SK-N-SH (cell line): ENCODE data around the gene TACC2. TPM values are rescaled to one million over a fixed set of nuclear protein-coding genes. Genes with fewer than 3 reads are reported as not detected.

Experiments
- CTCF ChIA-PET: fragments of 300-600, 350-600 bp; formaldehyde crosslinking; extraction: SDS; loops from one replicate; lab custom pipeline; 2021; lab: Yijun Ruan, JAX
- POLR2A ChIA-PET: fragments of 350-600 bp; sonication (Branson Sonifier 250); formaldehyde crosslinking; extraction: SDS; loops from one replicate; lab custom pipeline; 2020; ENCODE audit warnings: antibody characterized with exemption, inconsistent platforms; lab: Yijun Ruan, JAX
- DNase-seq: peaks from one replicate; pipeline ENCODE4 v3.0.0; 2012
- H2AFZ ChIP-seq: fragments of 200-600 bp; sonication (generic); 2 replicates; pipeline ENCODE4 v1.8.1; 2016; ENCODE audit warnings: antibody characterized with exemption, mild to moderate bottlenecking, low read depth
- H3F3A ChIP-seq: fragments of 200-600 bp; sonication (generic); replicated peaks from 2 replicates; pipeline ENCODE3; 2016; ENCODE audit warnings: antibody characterized with exemption, mild to moderate bottlenecking; ENCODE audit not compliant: insufficient read depth
- H3K27ac ChIP-seq, 2 experiments: fragments of 200-500 bp in 1 of 2; fragments of 200-600 bp in 1 of 2; sonication (Bioruptor generic) in 1 of 2; sonication (generic), shearing (Covaris generic) in 1 of 2; 2 replicates each; pipeline versions ENCODE4 v1.5.1 to v1.6.1; 2014 to 2016; ENCODE audit warnings: low read depth in 2 of 2, inconsistent platforms in 1 of 2, low read length in 1 of 2, mild to moderate bottlenecking in 1 of 2, mixed read lengths in 1 of 2
- H3K27me3 ChIP-seq: fragments of 200-600 bp; sonication (generic), shearing (Covaris generic); 2 replicates; pipeline ENCODE4 v1.6.1; 2016; ENCODE audit warnings: mixed run types; ENCODE audit not compliant: insufficient read depth
- H3K36me3 ChIP-seq, 2 experiments: fragments of 200-500 bp in 1 of 2; fragments of 200-600 bp in 1 of 2; sonication (Bioruptor generic) in 1 of 2; sonication (generic) in 1 of 2; replicated peaks in 1 of 2; 2 replicates each; pipeline versions ENCODE3 to v1.5.1; 2014 to 2016; ENCODE audit warnings: low read length in 1 of 2, mild to moderate bottlenecking in 1 of 2; ENCODE audit not compliant: insufficient read depth in 2 of 2, control insufficient read depth in 1 of 2
- H3K4me1 ChIP-seq, 2 experiments: fragments of 200-500 bp in 1 of 2; fragments of 200-600 bp in 1 of 2; sonication (Bioruptor generic) in 1 of 2; sonication (generic), shearing (Covaris generic) in 1 of 2; 2 replicates each; pipeline versions ENCODE4 v1.5.1 to v1.6.1; 2014 to 2016; ENCODE audit warnings: low read depth in 1 of 2, low read length in 1 of 2, mixed run types in 1 of 2; ENCODE audit not compliant: insufficient read depth in 2 of 2, control insufficient read depth in 1 of 2
- H3K4me2 ChIP-seq: fragments of 200-600 bp; sonication (generic), shearing (Covaris generic); 2 replicates; pipeline ENCODE4 v1.6.1; 2017; ENCODE audit warnings: mixed run types
- H3K4me3 ChIP-seq, 2 experiments: fragments of 200-500 bp in 1 of 2; fragments of 200-600 bp in 1 of 2; sonication (Bioruptor generic) in 1 of 2; sonication (generic), shearing (Covaris generic) in 1 of 2; 2 replicates each; pipeline versions ENCODE4 v1.5.1 to v1.8.1; 2014 to 2016; ENCODE audit warnings: low read depth in 2 of 2, inconsistent platforms in 1 of 2, low read length in 1 of 2, mild to moderate bottlenecking in 1 of 2, mixed read lengths in 1 of 2, moderate library complexity in 1 of 2
- H3K79me2 ChIP-seq: fragments of 200-600 bp; sonication (generic); 2 replicates; pipeline ENCODE4 v1.8.1; 2017; ENCODE audit warnings: mild to moderate bottlenecking; ENCODE audit not compliant: insufficient read depth
- H3K9ac ChIP-seq: fragments of 200-600 bp; sonication (generic); 2 replicates; pipeline ENCODE4 v1.6.1; 2017; ENCODE audit warnings: mixed run types
- H3K9me2 ChIP-seq: fragments of 200-600 bp; sonication (generic); 2 replicates; pipeline ENCODE4 v1.6.1; 2017; ENCODE audit warnings: mixed run types
- H3K9me3 ChIP-seq: fragments of 200-600 bp; sonication (generic); 2 replicates; pipeline ENCODE4 v1.6.1; 2017; ENCODE audit warnings: mixed run types, mild to moderate bottlenecking, moderate library complexity
- H4K20me1 ChIP-seq: fragments of 200-600 bp; sonication (generic); 2 replicates; pipeline ENCODE4 v1.6.1; 2017; ENCODE audit warnings: mild to moderate bottlenecking, mixed run types; ENCODE audit not compliant: insufficient read depth
- CHD2 ChIP-seq: fragments of 150-350 bp; IDR thresholded peaks from 2 replicates; pipeline ENCODE4 v1.6.1; 2018; ENCODE audit warnings: low read length; ENCODE audit not compliant: partially characterized antibody
- EP300 ChIP-seq, 2 experiments: IDR thresholded peaks; 2 replicates each; pipeline versions ENCODE4 v1.4.0 to v1.6.1; 2012; ENCODE audit warnings: borderline replicate concordance in 1 of 2, low read depth in 1 of 2, low read length in 1 of 2
- EZH2phosphoT487 ChIP-seq: fragments of 200-600 bp; sonication (generic); IDR thresholded peaks from 2 replicates; pipeline ENCODE4 v1.6.1; 2017; ENCODE audit warnings: low read depth, mixed run types, mild to moderate bottlenecking, antibody characterized with exemption, moderate library complexity, borderline replicate concordance
- FOXJ3 ChIP-seq: sonication (generic); formaldehyde crosslinking; IDR thresholded peaks from 2 replicates; pipeline ENCODE4 v1.5.1; 2020; ENCODE audit warnings: mild to moderate bottlenecking, missing genetic modification reagents
- FOXM1 ChIP-seq: IDR thresholded peaks from 2 replicates; pipeline ENCODE4 v1.4.0; 2012; ENCODE audit warnings: low read depth, mild to moderate bottlenecking
- JUND ChIP-seq: IDR thresholded peaks from 2 replicates; pipeline ENCODE4 v1.4.0; 2012
- MEF2A ChIP-seq: IDR thresholded peaks from 2 replicates; pipeline ENCODE4 v1.4.0; 2012; ENCODE audit warnings: low read depth, borderline replicate concordance
- NFIC ChIP-seq: IDR thresholded peaks from 2 replicates; pipeline ENCODE4 v1.4.0; 2012; ENCODE audit warnings: borderline replicate concordance
- RAD21 ChIP-seq: IDR thresholded peaks from 2 replicates; pipeline ENCODE4 v1.6.1; 2012; ENCODE audit warnings: mild to moderate bottlenecking, low read length
- RXRA ChIP-seq: IDR thresholded peaks from 2 replicates; pipeline ENCODE4 v1.4.0; 2012; ENCODE audit warnings: low read depth, mild to moderate bottlenecking, borderline replicate concordance
- TEAD4 ChIP-seq: IDR thresholded peaks from 2 replicates; pipeline ENCODE4 v1.4.0; 2012; ENCODE audit warnings: mild to moderate bottlenecking, borderline replicate concordance; ENCODE audit not compliant: insufficient read depth
- YY1 ChIP-seq: IDR thresholded peaks from 2 replicates; pipeline ENCODE4 v1.4.0; 2012; ENCODE audit warnings: low read depth, mild to moderate bottlenecking
- WGBS: methylation state at CpG from one replicate; pipeline ENCODE4 v1.1.6; 2017; ENCODE audit warnings: low lambda C conversion rate; 5-methylcytosine and 5-hydroxymethylcytosine counted together
- polyA plus RNA-seq, 3 experiments: library from polyadenylated mRNA; depleted of rRNA; stranded (reverse); fragments of >200 nt; gene quantifications; 2 replicates each; pipeline ENCODE4 v1.2.3, GENCODE V29; 2012
- TF ChIP-seq, protein P1 (sequence below): IDR thresholded peaks from 2 replicates; pipeline ENCODE4 v1.4.0; 2012; ENCODE audit warnings: low read depth
- TF ChIP-seq, protein P2 (sequence below): IDR thresholded peaks from 2 replicates; pipeline ENCODE4 v1.6.1; 2012; ENCODE audit warnings: mild to moderate bottlenecking, low read depth, low read length, moderate library complexity

The TACC2 gene
- polyA plus RNA-seq, 1 of the 3 experiments (the other 2 are of a cell fraction), result 8.8 TPM

DNA sequence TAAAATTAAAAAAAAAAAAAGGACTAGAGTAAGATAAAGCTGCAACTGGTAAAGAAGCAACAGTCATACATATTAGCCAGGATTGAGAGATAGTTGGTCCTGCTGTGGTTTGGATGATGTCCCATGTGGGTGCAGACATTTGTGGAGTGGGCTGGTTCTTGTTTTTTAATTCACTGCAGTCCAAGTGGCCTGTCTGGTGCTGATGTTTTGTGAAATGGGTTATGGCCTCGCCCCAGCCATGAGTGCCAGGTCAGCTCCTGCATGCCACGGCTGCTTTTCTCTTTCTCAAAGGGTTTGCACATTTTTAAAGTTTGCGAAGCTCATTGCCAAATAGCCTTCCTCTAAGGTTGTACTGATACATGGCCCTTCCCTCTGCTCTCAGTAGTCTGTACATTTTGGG is 268.1 kb downstream of the TACC2 start:
- TF ChIP-seq, protein P1, sequence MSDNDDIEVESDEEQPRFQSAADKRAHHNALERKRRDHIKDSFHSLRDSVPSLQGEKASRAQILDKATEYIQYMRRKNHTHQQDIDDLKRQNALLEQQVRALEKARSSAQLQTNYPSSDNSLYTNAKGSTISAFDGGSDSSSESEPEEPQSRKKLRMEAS, result no peak
- TF ChIP-seq FOXJ3 (CRISPR knock-in tag) (no peak), EZH2phosphoT487 (no peak), FOXM1 (no peak)
- POLR2A ChIA-PET, result no interaction called here
- H3K27ac ChIP-seq, result no peak overlapping the region
- peaks cover 5% of the 10 kb centered on the region; the same call in 1 of the 2 replicates for H3K9me3 ChIP-seq
- CTCF ChIA-PET, result interaction anchor here (3.6 kb wide), 1 partner anchor 11 kb away, joined by 22 read pairs; no protein-coding TSS in a partner anchor
- WGBS, result 94% methylated on average over 3 of the region's 3 CpGs
- H3K27me3 ChIP-seq, result no peaks in the 10 kb centered on the region
- DNase-seq, result no peak
- H3K4me3 ChIP-seq, result no peak overlapping the region
- no peak overlapping the region for H2AFZ ChIP-seq
- H3K4me2 ChIP-seq, result no peak overlapping the region
- H3F3A ChIP-seq, result no peaks in the 10 kb centered on the region
- H3K9ac ChIP-seq, result no peak overlapping the region
- no peaks in the 10 kb centered on the region for H4K20me1 ChIP-seq
- H3K79me2 ChIP-seq, result no peaks in the 10 kb centered on the region
- no peaks in the 10 kb centered on the region for H3K9me2 ChIP-seq
- H3K36me3 ChIP-seq, result peaks cover 0 to 6% of the 10 kb centered on the region in 2 experiments
- peaks cover 0 to 2% of the 10 kb centered on the region in 2 experiments; a peak in 2 of 4 replicates for H3K4me1 ChIP-seq

GRCh38 chr10:122258136-122259074 is 269.4 kb downstream of the TACC2 start:
- H3K36me3 ChIP-seq, result peaks cover 0 to 11% of the 10 kb centered on the region in 2 experiments
- H3K4me2 ChIP-seq, result no peak overlapping the region
- peaks cover 14% of the 10 kb centered on the region; the same call in 1 of the 2 replicates for H3K9me3 ChIP-seq
- TF ChIP-seq YY1, result no peak
- TF ChIP-seq MEF2A, result no peak
- TF ChIP-seq, protein P2, sequence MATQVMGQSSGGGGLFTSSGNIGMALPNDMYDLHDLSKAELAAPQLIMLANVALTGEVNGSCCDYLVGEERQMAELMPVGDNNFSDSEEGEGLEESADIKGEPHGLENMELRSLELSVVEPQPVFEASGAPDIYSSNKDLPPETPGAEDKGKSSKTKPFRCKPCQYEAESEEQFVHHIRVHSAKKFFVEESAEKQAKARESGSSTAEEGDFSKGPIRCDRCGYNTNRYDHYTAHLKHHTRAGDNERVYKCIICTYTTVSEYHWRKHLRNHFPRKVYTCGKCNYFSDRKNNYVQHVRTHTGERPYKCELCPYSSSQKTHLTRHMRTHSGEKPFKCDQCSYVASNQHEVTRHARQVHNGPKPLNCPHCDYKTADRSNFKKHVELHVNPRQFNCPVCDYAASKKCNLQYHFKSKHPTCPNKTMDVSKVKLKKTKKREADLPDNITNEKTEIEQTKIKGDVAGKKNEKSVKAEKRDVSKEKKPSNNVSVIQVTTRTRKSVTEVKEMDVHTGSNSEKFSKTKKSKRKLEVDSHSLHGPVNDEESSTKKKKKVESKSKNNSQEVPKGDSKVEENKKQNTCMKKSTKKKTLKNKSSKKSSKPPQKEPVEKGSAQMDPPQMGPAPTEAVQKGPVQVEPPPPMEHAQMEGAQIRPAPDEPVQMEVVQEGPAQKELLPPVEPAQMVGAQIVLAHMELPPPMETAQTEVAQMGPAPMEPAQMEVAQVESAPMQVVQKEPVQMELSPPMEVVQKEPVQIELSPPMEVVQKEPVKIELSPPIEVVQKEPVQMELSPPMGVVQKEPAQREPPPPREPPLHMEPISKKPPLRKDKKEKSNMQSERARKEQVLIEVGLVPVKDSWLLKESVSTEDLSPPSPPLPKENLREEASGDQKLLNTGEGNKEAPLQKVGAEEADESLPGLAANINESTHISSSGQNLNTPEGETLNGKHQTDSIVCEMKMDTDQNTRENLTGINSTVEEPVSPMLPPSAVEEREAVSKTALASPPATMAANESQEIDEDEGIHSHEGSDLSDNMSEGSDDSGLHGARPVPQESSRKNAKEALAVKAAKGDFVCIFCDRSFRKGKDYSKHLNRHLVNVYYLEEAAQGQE, result no peak
- no peak for TF ChIP-seq RAD21
- no peak for TF ChIP-seq JUND
- TF ChIP-seq NFIC, result no peak
- no peak for TF ChIP-seq CHD2
- no peak for TF ChIP-seq EP300 (IDR thresholded peaks at IDR 0.05; ENCODE audit: borderline replicate concordance in 1 of 2, low read depth in 1 of 2, low read length in 1 of 2)
- no peak for TF ChIP-seq RXRA
- TF ChIP-seq, protein P1, result no peak
- TF ChIP-seq EZH2phosphoT487, result no peak
- TF ChIP-seq TEAD4, result no peak
- no peaks in the 10 kb centered on the region for H4K20me1 ChIP-seq
- no peak overlapping the region for H3K27ac ChIP-seq
- whole genome bisulfite sequencing, result 78% methylated on average over 17 of the region's 25 CpGs
- CTCF ChIA-PET, result interaction anchor here (1.5 to 3.6 kb wide), 2 partner anchors 10 to 116 kb away, joined by 3 to 22 read pairs; no protein-coding TSS in a partner anchor
- no peaks in the 10 kb centered on the region for H3F3A ChIP-seq
- H3K9ac ChIP-seq, result no peak overlapping the region
- H3K4me3 ChIP-seq, result no peak overlapping the region
- H2AFZ ChIP-seq, result no peak overlapping the region
- POLR2A ChIA-PET, result interaction anchor here (0.5 to 0.6 kb wide), 2 partner anchors 23 to 95 kb away, joined by 3 read pairs; no protein-coding TSS in a partner anchor
- H3K4me1 ChIP-seq, result peaks cover 0 to 2% of the 10 kb centered on the region in 2 experiments; a peak in 2 of 4 replicates
- H3K27me3 ChIP-seq, result no peaks in the 10 kb centered on the region
- DNase-seq, result no peak
- H3K9me2 ChIP-seq, result no peaks in the 10 kb centered on the region
- H3K79me2 ChIP-seq, result no peaks in the 10 kb centered on the region; the same call in 1 of the 2 replicates
